GM18867 (cell line): ENCODE results near the gene CACNA2D3.

Experiments
- ATAC-seq: cut with Tn5 transposase; IDR thresholded peaks from one replicate; pipeline ENCODE4 v1.9.1; 2021; ENCODE audit warnings: mild to moderate bottlenecking, moderate library complexity; ENCODE audit not compliant: unreplicated experiment

The CACNA2D3 gene

DNA sequence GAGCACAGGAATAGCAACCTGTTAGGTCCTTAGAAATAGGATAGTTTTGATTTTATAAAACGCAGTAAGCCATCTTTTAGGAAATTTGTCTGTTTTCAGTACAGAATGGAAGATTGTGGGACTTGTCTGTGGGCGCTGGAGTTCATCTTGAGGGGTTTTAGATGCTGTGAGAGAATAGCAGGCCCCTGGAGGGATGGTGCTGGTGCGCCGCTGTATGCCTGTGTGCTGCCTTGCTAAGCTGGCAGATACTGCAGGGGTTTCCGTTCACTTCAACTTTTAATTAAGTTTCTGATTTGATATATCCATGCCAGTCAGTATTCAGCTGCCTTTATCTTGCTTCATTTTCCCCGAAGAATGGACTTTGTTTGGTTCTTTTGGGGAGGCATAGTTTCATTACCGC lies 4.2 kb downstream of the CACNA2D3 start:
- ATAC-seq: no peak

DNA sequence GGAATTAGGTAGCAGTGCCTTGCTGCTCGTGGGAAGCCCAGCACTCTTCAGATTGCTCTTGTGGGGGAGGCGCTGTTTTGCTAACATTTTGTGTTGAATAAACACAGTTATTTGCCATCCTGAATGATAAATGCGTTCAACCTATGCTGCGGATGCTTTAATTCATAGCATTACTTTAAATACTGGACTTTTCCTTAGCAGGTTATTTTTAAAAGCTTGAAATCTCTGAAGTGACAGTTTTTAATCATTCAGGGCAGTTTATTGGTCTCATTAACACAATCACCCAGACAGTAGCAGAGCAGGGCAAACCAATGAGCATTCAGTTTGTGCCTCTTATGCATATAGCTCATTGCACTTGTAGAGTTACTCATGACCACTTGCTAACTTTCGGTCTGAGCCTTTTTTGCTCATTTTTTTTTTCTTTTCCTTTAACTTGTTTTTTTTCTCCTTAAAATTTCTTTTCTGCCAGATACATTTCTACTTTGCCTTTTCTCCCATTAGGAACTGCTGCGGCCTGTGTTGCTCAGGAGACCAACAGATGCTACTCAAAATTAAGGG lies 5.2 kb downstream of the CACNA2D3 start:
- no peak for ATAC-seq

DNA sequence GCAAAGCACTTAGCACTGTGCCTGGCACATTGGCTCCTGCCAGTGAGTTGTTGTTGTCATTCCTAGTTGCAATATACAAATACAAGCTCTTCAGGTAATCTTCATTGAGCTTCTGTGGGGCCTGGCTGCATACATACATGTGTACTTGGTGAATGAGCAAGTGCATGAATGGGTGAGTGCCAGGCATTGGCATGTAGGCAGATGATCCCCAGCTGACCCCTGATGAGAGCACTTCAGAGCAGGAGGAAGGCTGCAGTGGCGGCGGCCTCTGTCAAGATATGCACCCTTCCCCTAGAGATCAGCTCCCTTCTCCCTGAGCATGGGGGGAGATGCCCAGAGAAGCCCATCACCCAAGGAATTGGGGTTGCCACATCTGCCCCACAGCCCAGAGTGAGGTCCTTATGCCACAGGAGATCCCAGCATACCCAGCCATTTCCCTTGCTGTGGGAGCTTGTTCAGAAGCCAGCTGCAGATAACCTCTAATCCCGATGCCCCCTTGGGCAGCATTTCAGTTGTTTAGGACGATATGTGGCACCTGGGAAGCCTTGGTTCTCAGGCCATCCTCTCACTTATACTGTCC lies 8.8 kb downstream of the CACNA2D3 start:
- ATAC-seq: no peak

DNA sequence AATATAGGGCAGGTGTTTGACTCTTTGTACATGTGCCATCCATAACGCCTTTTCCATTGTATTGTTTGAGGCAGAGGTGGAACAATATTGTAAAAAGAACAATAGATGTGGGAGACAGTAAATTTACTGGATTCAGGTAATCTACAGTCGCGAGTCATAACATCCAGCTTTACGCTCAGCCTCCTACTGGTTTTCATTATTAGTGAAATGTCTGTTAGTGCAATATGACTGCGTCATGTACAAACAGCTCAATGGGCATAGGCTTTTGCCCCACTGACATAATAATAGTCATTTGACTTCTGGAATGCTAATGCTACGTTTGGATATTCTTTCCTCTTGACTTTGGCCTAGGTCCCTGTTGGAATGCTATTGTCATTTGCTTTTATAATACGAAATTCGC lies 9.5 kb downstream of the CACNA2D3 start:
- no peak for ATAC-seq

DNA sequence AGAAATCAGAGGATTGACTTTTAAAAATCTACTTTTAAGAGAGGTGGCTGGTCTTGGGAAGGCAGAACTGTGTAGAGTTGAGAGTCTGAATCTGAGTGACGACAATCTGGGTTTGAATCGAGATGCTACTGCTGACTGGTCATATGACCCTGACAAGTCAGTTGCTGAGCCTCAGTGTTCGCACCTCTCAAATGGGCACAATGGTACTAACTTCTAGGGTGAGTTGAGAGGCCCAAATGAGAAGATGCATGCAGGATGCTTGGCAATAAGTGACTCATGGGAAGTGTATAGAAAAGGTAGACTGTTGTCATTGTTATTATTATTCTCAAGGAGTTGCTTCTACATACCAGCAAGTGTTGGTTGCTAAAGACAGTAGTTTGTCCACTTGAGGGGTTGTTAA lies 10.3 kb downstream of the CACNA2D3 start:
- ATAC-seq: no peak

DNA sequence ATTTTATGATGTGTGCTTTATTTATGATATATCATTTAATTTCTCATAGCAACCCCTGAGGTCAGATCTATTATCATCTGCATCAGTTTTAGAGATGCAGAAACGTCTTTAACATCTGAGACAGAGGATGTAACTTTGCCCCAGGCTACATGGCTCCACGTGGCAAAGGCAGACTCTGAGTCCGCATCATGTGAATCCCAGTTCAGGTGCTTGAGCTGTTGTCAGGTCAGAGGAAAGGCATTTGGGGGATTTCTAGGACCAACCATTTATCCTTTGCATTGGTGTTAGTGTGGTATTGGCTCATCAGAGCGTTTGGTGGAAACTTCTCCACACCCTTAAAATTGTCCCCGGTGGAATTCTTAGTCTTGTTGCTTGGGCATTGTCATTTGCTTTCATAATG lies 10.8 kb downstream of the CACNA2D3 start:
- ATAC-seq: no peak

DNA sequence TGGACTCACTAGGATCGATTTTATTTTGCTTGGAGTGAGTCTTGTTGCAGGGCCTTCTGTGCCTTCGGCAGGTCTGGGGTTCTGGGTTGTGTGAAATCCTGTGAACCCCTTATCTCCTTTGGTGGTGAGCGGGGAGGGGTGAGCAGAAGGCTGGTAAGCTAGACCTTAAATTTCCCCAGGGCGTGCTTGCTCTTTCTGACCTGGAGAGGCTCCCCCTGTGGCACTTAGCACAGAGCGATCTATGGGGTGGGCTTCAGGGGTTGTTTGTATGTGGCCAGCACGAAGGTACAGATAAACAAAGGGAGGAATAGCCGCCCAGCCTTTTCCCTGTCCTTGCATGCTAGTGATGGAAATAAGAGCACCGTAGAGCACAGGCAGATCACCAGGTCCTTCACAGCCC lies 11.8 kb downstream of the CACNA2D3 start:
- ATAC-seq: no peak

DNA sequence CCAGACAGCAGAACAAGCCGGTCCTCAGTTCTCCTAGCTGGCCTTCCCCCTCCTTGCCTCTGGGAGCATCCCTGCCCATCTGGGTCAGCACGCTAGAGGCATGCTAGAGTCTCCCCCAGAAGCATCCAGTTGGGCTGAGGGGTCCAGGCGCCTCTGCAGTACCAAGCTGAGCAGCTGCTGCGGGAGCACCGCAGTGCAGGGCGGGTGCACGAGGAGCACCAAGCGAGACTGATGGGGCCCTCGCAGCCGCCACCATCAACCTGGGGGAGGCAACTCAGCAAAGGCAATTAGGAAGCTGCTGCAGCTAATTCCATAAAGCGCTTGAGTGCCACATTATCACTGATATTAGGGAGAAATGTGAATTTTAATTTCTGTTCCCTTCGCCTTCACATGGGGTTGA lies 12.4 kb downstream of the CACNA2D3 start:
- ATAC-seq: no peak

DNA sequence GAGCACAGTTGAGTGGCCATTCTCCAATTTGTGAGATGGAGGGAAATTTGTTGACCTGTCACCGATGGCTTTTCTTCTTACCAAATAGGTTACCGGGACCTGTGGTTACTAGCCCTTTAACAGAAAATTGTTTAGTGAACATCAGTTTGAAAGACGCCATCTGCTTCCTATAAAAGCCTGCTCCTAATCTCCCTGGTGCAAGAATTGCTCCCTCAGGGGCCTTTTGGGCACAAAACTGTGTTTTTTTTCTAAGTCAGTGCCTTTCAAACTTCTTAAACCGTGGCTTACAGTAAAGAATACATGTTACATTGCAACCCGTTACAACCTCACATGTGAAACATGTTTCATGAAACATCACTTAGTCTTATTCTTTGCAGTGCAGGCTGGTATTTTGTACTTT lies 15.0 kb downstream of the CACNA2D3 start:
- ATAC-seq: no peak

DNA sequence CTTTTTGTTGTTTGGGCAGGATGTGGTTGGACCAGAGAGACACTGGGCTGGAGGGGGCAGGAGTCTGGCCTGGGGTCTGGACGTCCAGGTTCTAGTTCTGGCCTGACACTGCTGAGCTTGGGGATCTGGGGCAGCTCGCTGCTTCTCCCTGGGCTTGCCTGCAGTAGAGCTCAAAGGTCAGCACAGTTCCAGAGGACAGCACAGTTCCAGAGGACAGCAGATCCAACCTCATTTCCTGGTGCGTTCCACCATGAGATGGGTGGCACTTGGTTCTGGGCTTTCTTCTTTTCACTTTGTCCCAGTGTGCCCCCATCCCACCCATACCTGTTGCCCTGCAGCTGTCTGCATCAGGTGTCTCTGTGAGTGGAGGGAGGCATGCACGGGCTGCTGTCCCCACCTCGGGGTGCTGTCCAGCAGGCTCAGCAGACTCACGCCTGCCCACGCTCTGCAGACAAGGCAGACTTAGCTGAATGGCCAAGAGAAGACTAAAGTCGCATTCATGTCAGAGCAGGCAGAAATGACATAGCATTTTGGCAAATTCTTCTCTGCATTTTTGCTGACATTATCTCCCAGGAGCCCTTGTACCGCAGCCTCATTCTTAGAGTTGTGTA lies 16.7 kb downstream of the CACNA2D3 start:
- ATAC-seq: no peak

DNA sequence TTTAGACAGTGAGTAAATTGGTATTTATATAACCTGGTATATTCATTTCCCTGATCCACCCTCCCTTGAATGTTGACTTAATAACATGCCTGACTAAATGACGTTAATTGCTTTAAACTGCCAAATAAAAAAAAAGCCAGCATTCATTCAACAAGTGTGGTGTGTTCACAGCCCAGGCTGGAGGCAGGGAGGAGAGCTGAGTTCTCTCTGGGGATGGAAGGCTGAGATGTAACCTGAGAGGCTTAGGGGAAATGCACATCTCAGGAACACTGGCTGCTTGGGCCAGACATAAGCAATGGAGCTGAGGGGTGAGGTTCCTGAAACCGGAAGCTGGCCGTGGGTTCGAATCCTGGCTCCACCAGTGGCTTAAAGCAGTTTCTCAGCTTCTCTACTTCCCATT lies 17.3 kb downstream of the CACNA2D3 start:
- ATAC-seq: no peak

DNA sequence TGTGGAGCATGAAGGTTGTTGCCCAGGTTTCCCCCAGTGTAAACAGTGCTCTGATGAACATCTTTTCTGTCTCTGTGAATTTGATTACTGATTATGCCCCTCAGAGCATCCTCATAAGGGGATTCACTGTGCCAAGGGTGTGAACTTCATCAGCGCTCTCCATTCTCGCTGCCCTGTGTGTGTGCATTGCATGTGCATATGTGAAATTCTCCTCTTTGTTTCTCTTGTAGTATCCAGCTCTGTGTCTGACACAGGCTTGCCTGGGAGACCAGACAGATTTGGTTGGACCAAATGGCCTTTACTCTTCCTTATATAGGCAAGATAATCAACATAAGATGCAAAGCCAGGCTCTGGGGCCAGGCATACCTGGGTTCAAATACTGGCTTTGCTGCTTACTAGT lies 21.9 kb downstream of the CACNA2D3 start:
- no peak for ATAC-seq

DNA sequence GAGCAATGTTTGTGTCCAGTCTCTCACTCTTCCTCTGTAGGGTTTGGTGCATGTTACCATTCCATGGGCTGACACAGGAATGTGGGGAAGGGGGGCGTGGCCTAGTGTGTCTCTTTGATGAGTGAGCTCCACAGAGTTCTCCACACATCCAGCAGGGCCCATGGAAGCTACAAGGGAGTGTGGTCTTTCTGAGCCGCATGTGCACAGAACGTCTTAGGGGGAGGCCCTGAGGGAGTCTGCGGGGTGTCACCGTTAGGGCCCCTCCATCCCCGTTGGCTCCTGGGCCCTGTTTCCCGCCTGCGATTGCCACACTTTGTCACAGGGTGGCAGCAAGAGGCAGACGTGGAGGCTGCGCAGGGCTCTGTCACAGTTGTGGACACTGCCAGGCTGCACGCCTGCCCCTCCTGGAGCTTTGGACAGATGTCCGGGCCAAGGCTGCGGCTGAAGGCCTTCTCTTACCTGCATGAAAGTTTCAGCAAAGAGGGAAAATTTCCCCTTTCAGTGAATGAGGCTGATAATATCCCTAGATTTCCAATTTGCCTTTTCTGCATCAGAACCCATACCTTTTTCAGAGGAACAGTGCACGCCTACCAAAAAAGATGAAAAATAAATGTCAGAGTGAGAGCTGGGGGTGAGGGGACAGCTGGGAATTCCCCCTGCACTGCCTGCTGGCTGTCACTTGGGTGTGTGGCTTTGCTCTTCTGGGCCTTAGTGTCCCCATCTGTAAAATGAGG lies 24.3 kb downstream of the CACNA2D3 start:
- ATAC-seq: peak; percentile 64

DNA sequence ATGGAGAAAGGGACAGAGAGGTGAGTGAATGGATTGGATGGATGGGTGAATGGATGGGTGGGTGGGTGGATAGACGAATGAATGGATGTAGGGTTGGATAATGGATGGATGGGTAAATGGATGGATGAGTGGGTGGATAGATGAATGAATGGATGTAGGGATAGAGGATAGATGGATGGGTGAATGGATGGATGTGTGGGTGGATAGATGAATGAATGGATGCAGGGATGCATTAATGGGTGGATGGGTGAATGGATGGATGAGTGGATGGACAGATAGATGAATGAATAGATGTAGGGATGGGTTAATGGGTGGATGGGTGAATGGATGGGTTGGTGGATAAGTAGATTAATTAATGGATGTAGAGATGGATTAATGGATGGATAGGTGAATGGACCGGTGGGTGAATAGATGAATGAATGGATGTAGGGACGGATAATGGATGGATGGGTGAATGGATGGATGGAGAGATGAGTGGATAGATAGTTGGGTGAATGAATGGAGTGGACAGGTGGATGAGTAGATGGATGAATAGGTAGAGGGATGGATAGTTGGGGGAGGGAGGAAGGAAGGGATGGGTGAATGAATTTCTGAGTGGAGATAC lies 28.6 kb downstream of the CACNA2D3 start:
- no peak for ATAC-seq

DNA sequence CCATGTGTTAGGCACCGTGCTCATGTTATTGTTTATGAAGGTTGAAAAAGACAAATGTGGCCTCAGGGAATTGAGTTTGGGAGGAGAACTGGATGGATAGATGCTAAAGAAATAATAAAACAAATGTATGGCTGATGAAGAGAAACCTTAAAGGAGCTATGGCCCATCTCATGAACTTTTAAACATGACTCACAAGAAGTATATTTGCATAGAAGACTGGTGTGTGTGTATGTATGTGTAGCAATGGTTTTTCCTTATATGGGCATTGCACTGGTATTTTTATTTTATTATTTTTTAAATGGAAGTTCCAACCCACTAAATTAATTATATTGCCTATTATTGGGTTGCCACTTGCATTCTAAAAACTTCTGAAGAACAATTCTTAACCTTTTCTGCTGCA lies 31.1 kb downstream of the CACNA2D3 start:
- no peak for ATAC-seq

DNA sequence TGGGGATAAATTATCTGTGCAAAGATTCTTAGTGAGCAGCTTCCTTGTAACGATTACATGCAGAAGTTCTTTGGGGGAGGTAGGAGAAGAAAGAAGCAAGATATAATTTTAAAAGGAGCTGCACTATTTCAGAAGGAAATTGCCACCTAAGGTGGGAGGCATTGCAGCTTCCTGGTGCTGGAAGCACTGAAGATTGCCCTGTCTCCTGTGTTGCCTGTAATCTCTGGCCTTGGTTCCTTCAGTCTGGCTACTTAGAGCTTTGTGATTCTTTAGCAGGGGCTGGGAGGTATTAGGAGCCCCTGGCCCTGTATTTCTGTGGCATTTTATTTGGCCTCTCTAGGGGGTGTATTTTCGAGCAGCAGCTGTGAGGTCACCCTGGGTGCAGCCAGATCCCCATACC lies 35.5 kb downstream of the CACNA2D3 start:
- ATAC-seq: no peak

DNA sequence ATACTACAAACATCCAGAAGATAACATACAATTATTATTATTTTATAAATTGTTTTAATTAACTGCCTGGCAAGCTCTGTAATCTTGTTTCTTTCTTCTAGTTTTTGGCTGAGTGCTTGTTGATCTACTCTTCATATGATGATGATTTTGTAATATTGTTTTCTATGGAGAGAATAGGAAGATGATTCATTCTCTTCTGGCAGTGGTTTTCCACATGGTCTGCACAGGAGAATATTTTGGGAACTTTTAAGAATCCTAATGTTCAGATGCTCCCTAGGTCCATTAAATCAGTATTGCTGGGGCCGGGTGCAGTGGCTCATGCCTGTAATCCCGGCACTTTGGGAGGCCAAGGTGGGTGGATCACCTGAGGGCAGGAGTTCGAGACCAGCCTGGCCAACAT lies 37.6 kb downstream of the CACNA2D3 start:
- ATAC-seq: no peak

DNA sequence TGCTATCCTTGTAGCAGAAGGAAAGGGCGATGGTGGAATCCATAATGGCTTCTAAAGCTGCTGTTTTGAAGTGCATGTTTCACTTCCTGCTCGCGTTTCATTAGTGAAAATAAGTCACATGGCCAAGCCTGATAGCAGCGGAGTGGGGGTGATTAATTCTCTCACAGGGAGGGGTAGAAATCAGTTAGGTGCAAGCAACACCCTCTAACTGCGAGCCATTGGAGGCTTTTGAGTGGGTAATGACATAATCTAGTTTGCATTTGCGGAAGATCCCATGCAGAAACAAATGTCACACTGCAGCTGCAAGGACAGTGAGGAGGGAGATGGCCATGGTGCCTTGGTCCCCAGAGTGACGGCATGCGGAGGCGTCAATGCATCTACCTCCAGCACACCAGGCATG lies 41.1 kb downstream of the CACNA2D3 start:
- ATAC-seq: no peak

DNA sequence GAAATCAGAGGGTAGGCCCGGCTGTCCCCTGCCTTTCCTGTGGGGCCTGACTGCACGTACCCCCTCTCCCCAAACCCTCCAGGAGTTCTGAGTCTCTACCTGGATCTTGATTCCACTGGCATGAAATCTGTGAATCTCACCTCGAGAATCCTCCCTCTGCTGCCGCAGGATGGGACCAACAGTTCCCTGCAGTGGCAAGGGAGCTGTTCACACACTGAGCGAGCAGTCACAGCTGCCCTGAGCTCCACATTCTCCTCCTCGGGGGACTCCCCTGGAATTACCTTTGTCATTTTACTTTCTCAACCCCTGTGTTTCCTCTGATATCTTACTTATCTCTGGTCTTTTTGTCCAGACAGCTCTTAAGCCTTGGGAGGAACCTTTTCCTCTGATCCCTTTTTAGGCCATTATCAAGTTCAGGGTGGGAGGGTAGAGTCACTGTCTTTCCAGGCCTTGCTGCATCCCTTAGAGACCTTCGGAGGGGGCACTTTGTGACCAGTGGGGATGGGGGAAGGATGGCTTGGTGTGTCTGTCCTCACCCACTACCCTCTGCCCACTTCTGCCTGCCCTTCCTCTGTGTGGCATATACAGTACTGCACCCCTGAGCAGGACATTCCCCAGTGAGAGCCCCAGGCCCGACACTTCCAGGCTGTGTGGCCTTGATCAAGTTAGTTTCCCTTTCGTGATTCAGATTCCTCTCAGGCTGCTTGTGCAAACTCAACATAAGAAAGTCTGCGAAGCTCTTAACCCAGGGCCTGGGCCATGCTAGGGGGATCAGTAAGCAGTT lies 42.0 kb downstream of the CACNA2D3 start:
- ATAC-seq: no peak

DNA sequence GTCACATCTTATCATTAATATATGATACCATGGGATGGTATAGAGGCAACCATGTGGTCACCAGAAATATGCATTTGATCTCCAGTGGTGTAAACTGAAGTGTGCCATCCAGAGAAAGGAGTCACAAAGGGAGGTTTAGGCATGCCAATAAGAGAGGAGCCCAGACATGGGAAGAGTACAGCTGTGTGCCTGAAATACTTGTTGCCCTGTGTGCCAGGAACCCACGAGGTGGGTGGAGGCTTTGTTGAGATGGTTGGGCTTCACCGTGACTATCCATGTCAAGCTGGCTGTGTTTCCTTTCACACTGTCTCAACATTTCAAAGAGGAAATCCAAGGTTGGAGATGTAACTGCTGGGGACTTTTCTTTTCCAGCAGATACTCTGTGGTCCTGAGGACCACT lies 43.5 kb downstream of the CACNA2D3 start:
- no peak for ATAC-seq

DNA sequence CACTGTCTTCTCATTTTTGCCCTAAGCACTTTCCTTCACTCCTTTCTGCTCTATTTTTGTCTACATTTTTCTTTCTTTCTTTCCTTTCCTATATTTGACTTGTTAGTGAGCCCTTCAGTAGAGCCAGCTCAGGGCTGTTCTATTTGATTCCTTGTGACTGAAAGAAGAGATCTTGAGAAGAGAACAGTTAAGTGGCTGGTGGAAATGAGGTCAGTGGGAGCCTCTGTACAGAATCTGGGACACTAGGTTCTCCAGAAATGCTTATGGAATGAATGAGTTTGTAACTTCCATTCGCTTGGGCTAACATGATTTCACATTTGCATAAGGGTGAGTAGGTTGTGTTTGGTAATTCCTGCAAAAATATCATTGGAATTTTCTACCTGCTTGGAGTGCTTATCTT lies 45.6 kb downstream of the CACNA2D3 start:
- no peak for ATAC-seq
